Esophagus (tissue), 2 donors: ENCODE data around the gene SFTPD. TPM values are rescaled to one million over a fixed set of nuclear protein-coding genes. Genes with fewer than 3 reads are reported as not detected.

Source experiments
- H3K27ac ChIP-seq, 2 donors: one replicate each; pipeline ENCODE4 v1.5.1; 2013; ENCODE audit warnings: low read depth in 2 of 2, mild to moderate bottlenecking in 2 of 2, inconsistent platforms in 1 of 2, low read length in 1 of 2, moderate library complexity in 1 of 2
- H3K27me3 ChIP-seq, 2 donors: one replicate each; pipeline ENCODE4 v1.6.1; 2013; ENCODE audit warnings: low read length in 2 of 2, control low read depth in 1 of 2, mild to moderate bottlenecking in 1 of 2; ENCODE audit not compliant: insufficient read depth in 2 of 2, control insufficient read depth in 1 of 2
- H3K36me3 ChIP-seq, 2 donors: one replicate each; pipeline ENCODE4 v1.6.1; 2013; ENCODE audit warnings: low read length in 1 of 2; ENCODE audit not compliant: control insufficient read depth in 2 of 2, insufficient read depth in 2 of 2
- H3K4me1 ChIP-seq, 2 donors: one replicate each; pipeline ENCODE4 v1.6.1; 2013; ENCODE audit warnings: low read length in 1 of 2; ENCODE audit not compliant: control insufficient read depth in 2 of 2, insufficient read depth in 2 of 2
- H3K4me3 ChIP-seq, 2 donors: one replicate each; pipeline ENCODE4 v1.5.1; 2013; ENCODE audit warnings: low read length in 2 of 2, mild to moderate bottlenecking in 2 of 2, low read depth in 1 of 2, moderate library complexity in 1 of 2
- H3K9me3 ChIP-seq, 2 donors: one replicate each; pipeline ENCODE4 v1.6.1; 2013; ENCODE audit warnings: mild to moderate bottlenecking in 2 of 2, low read depth in 1 of 2, low read length in 1 of 2, moderate library complexity in 1 of 2; ENCODE audit not compliant: control insufficient read depth in 2 of 2, insufficient read depth in 1 of 2
- WGBS, 2 donors: extraction: QIAGEN DNeasy Blood & Tissue Kit; methylation state at CpG; one replicate each; pipeline ENCODE4 v1.1.7; 2013; 5-methylcytosine and 5-hydroxymethylcytosine counted together
- polyA plus RNA-seq, 2 donors: library from polyadenylated mRNA; stranded (reverse); fragments of 200-250 nt; gene quantifications; one replicate each; pipeline ENCODE4 v1.2.3, GENCODE V29; 2013
- donor health status: healthy with polysubstance abuse.
- donor health status: Bipolar disorder and iron deficiency.

Gene SFTPD
- polyA plus RNA-seq, 2 donors = 0.79 to 1.3 TPM

DNA sequence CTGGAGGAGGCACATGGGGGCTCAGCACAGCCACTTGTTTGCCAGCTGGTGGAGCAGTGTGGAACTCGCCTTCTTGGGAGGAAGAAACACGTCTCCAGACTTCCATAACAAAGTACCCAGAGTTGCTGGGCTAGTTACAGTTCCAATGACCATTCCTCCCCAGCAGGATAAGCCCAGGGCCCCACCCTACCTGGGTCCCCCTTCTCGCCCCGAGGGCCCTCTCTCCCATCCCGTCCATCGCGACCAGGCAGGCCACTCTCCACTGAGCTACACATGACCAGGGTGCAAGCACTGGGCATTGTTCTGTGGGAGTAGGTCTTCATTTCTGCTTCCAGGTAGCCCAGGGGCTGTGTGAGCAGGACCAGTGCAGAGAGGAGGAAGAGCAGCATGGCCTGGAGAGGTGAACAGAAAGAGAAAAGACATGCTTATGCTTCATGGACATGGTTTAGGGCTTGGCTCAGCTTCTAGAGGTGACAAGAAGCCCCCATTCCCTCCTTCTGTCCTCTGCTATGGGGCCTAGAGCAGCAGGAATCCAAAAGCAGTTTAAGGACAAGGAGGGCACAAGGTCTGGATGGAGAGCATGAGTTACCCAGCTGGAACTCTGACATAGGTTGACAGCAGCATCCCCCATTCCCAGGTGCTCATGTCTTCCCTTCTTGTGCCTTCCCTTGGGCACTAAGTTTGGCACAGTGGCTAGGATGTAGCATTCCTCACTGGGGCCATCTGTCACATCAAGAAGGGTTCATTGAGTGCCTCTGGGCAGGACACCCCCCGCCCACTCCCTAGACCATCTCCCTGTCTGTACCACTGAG lies 2.4 kb downstream of the SFTPD start:
- Histone ChIP-seq H3K36me3 (no peaks in the 10 kb centered on the region), H3K4me1 (no peaks in the 10 kb centered on the region), H3K27me3 (peaks cover 0 to 3% of the 10 kb centered on the region in 2 donors), H3K4me3 (no peak overlapping the region), H3K27ac (no peak overlapping the region), H3K9me3 (peaks cover 0 to under 1% of the 10 kb centered on the region in 2 donors)
- WGBS, 2 donors = 82 to 83% methylated on average over 8 of the region's 8 CpGs

DNA sequence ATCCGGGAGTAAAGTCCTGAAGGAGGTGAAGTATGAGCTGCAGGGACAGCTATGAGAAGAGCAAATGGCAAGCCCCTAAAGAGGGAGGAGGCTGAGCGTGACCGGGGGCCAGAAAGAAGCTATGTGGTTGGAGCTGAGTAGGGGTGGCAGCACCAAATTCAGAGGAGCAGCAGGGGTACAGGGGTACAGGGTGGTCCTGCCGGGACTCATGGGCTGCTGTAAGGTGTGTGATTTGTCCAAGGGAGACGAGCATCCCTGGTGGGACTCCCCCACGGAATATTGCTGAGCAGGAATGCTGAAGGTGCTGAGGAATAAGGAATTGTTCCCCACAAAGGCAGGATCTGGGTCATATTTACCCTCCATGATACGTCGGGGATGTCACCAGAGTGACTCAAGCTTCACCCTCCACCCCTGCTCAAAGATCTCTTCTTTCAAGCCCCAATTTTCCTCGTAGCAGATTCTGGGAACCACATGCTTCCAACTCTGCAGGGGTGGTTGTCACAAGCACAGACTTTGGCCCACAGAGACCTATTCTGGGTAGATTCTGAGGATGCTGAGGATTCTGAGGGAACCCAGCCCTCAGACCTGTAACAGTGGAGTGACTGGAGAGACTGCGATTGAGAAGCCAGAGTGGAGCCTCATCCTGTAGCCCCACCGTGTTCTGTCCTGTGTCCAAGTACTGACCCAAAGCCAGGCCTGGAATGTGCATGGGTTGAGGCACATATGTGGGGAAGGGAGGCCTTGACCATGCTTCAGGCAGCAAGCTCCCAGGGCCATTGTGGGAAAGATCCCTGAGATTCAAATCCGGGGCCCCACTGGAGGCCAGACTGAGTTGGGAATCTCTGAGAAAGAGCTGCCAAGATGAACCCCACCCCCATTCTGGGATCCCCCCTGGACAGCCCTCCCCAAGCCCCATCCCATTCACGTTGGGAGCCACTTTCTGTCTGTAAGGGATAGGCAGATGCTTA lies 4.2 kb downstream of the SFTPD start:
- Histone ChIP-seq H3K4me1 (no peaks in the 10 kb centered on the region), H3K36me3 (no peaks in the 10 kb centered on the region), H3K9me3 (no peaks in the 10 kb centered on the region), H3K27ac (no peak overlapping the region), H3K27me3 (no peaks in the 10 kb centered on the region), H3K4me3 (no peak overlapping the region)
- 81 to 82% methylated on average over 13 of the region's 13 CpGs for WGBS, 2 donors

GRCh38 chr10:79943871-79944270 lies 5.0 kb downstream of the SFTPD start:
- H3K9me3 ChIP-seq = no peaks in the 10 kb centered on the region
- WGBS, 2 donors = 91% methylated on average over 2 of the region's 2 CpGs
- H3K27ac ChIP-seq = no peak overlapping the region
- no peaks in the 10 kb centered on the region for H3K4me1 ChIP-seq
- no peaks in the 10 kb centered on the region for H3K36me3 ChIP-seq
- H3K4me3 ChIP-seq = no peak overlapping the region
- H3K27me3 ChIP-seq = no peaks in the 10 kb centered on the region

DNA sequence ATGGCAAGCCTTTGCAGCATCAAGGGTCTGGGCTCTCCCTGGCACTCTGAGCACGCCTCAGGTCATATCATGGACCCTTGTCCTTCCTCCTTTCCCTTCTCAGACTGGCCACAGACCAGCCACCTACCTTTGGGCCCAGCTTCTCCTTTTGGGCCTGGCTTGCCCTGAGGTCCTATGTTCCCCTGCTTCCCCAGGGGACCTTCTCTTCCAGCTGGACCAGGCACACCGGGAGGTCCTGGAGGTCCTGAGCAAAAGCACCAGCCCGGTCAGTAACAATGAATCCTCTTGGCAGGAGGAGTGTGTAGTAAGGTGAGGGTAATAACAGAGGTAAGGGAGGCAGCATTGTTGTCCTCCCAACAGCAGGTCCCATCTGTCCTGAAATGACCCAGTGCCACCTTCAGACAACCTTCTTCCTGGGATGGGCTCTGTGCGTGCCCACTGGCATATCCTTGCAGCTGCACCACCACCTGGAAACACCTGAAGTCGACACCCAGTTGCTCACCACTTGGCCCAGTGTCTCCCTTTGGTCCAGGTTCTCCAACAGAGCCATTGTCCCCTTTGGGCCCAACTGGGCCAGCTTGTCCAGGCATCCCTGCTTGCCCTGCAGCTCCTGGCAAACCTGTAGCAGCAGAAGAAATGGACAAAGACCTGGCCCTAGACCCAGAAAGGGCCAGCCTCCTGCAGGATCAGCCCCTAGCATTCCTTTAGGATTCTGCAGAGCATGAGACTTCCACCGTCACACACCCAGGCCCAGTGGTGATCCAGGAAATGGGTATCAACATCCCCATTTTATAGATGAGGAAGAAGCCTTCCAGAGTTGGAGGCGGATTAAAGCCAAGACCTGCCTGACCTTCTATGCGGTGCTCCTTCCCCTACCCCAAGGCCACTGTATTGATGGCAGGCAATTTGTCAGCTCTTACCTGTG lies 6.4 kb downstream of the SFTPD start:
- WGBS, 2 donors = 93 to 94% methylated on average over 8 of the region's 8 CpGs
- H3K4me3 ChIP-seq = no peak overlapping the region

DNA sequence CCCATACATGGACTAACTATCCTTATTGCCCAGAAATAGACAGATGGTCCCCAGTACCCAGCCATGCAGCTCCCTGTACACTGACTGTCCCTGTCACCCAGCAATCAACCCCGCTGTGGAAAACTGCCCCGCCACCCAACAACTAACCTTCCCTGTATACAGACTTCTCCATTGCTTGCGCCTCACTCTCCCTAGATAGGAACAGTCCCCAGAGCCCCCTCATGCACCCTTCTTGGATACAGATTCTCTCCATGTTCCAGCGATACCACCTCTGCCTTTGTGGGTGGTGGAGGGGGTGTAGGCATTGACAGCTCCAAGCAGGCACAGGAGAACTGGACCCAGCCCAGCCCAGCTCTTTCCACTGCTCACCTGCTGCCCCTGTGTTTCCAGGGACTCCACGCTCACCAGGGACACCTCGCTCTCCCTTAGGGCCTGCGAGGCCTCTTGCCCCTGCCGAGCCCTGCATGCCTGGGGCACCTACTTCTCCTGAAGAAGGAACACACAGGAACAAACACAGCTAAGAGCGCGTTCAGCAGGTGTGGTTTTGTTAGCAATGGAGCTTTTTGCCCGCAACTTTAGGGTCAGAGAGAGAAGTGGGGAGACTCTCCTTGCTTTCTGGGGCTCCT lies 7.2 kb downstream of the SFTPD start:
- WGBS, 2 donors = 91 to 92% methylated on average over 11 of the region's 11 CpGs
- Histone ChIP-seq H3K4me1 (no peaks in the 10 kb centered on the region), H3K36me3 (no peaks in the 10 kb centered on the region), H3K27ac (no peak overlapping the region), H3K27me3 (no peaks in the 10 kb centered on the region), H3K4me3 (no peak overlapping the region), H3K9me3 (no peaks in the 10 kb centered on the region)

More for the DNA sequence above, 6.4 kb downstream of the SFTPD start:
- no peaks in the 10 kb centered on the region for H3K36me3 ChIP-seq
- H3K27ac ChIP-seq = no peak overlapping the region
- H3K4me1 ChIP-seq = no peaks in the 10 kb centered on the region
- H3K27me3 ChIP-seq = no peaks in the 10 kb centered on the region
- no peaks in the 10 kb centered on the region for H3K9me3 ChIP-seq

GRCh38 chr10:79941146-79941545 lies 7.8 kb downstream of the SFTPD start:
- Histone ChIP-seq H3K4me1 (no peaks in the 10 kb centered on the region), H3K27ac (no peak overlapping the region), H3K9me3 (no peaks in the 10 kb centered on the region), H3K4me3 (no peak overlapping the region), H3K27me3 (no peaks in the 10 kb centered on the region), H3K36me3 (no peaks in the 10 kb centered on the region)
- WGBS, 2 donors = 81 to 89% methylated on average over 4 of the region's 4 CpGs

- Histone ChIP-seq H3K4me1 (no peaks in the 10 kb centered on the region), H3K27me3 (no peaks in the 10 kb centered on the region), H3K4me3 (no peak overlapping the region), H3K27ac (no peak overlapping the region), H3K9me3 (no peaks in the 10 kb centered on the region), H3K36me3 (no peaks in the 10 kb centered on the region)
These were observed 8.5 kb downstream of the SFTPD start for GRCh38 chr10:79940431-79940830.

- H3K4me1 ChIP-seq = no peaks in the 10 kb centered on the region
- no peak overlapping the region for H3K4me3 ChIP-seq
- H3K27me3 ChIP-seq = no peaks in the 10 kb centered on the region
- no peaks in the 10 kb centered on the region for H3K36me3 ChIP-seq
- WGBS, 2 donors = 88 to 92% methylated on average over 2 of the region's 2 CpGs
- H3K9me3 ChIP-seq = no peaks in the 10 kb centered on the region
- H3K27ac ChIP-seq = no peak overlapping the region
These were observed 8.9 kb downstream of the SFTPD start for GRCh38 chr10:79939969-79940368.
